NT2/D1 (cell line): Measurements from ENCODE around the gene TRAK1.

ENCODE experiments used
- YY1 ChIP-seq: IDR thresholded peaks from 2 replicates; pipeline ENCODE4 v1.6.1; 2011; ENCODE audit not compliant: insufficient read length, insufficient read depth
- ZNF274 ChIP-seq: IDR thresholded peaks from 2 replicates; pipeline ENCODE4 v1.6.1; 2011; ENCODE audit warnings: mild to moderate bottlenecking, low read depth, low read length

GRCh38 chr3:42192334-42193200 lies 101.4 kb downstream of the TRAK1 start:
- TF ChIP-seq YY1 (no peak), ZNF274 (no peak)
